Measurements from ENCODE around the gene TMEM132D.

GRCh38 chr12:129534966-129535750 is 368.7 kb downstream of the TMEM132D start:
- TF ChIP-seq CTCF (IDR thresholded peaks at IDR 0.05): no peak
- TF ChIP-seq POLR2A (IDR thresholded peaks at IDR 0.05): no peak

Data from gastroesophageal sphincter (tissue), 3 donors.